WTC11 (cell line): ENCODE results near the gene PAN3. TPM values are rescaled to one million over a fixed set of nuclear protein-coding genes. Genes with fewer than 3 reads are reported as not detected.

ENCODE experiments used
- ATAC-seq: fragments of 200-7000 bp; cut with Tn5 transposase; 2 replicates; pipeline ENCODE4 v1.10.0; 2021; ENCODE audit warnings: mild to moderate bottlenecking, moderate library complexity
- CTCF ChIA-PET: fragments of 300-600 bp; sonication (Branson Sonifier 250); formaldehyde crosslinking; loops from one replicate; lab custom pipeline; 2021; ENCODE audit warnings: antibody characterized with exemption; lab: Charles Lee
- POLR2A ChIA-PET: fragments of 350-600 bp; sonication (Branson Sonifier 250); formaldehyde crosslinking; loops from one replicate; lab custom pipeline; 2021; ENCODE audit warnings: antibody characterized with exemption; lab: Charles Lee
- DNase-seq: peaks from one replicate; pipeline ENCODE4 v3.0.0; 2021; ENCODE audit warnings: low spot score
- H3K27ac Mint-ChIP-seq: 2 replicates; pipeline ENCODE4 v1.8.0; 2021; ENCODE audit warnings: mixed read lengths
- H3K27me3 Mint-ChIP-seq: 2 replicates; pipeline ENCODE4 v1.8.0; 2021; ENCODE audit warnings: low read depth, mild to moderate bottlenecking, moderate library complexity, mixed read lengths
- H3K36me3 Mint-ChIP-seq: 2 replicates; pipeline ENCODE4 v1.8.0; 2021; ENCODE audit warnings: mixed read lengths
- H3K4me1 Mint-ChIP-seq: 2 replicates; pipeline ENCODE4 v1.8.0; 2022; ENCODE audit warnings: mixed read lengths
- H3K4me3 Mint-ChIP-seq: 2 replicates; pipeline ENCODE4 v1.8.0; 2021; ENCODE audit warnings: mild to moderate bottlenecking, moderate library complexity, mixed read lengths
- H3K9me3 Mint-ChIP-seq: 2 replicates; pipeline ENCODE4 v1.8.0; 2021; ENCODE audit warnings: mixed read lengths
- CBFB ChIP-seq: sonication (generic); formaldehyde crosslinking; IDR thresholded peaks from 2 replicates; pipeline ENCODE4 v1.8.1; 2022; ENCODE audit warnings: mild to moderate bottlenecking, low read depth, missing genetic modification reagents
- ESRRA ChIP-seq: sonication (generic); formaldehyde crosslinking; IDR thresholded peaks from 2 replicates; pipeline ENCODE4 v1.8.1; 2022; ENCODE audit warnings: mild to moderate bottlenecking, missing genetic modification reagents, borderline replicate concordance
- ETV6 ChIP-seq: sonication (generic); formaldehyde crosslinking; IDR thresholded peaks from 2 replicates; pipeline ENCODE4 v1.8.1; 2022; ENCODE audit warnings: mild to moderate bottlenecking, missing genetic modification reagents
- FOXJ3 ChIP-seq: sonication (generic); formaldehyde crosslinking; IDR thresholded peaks from 2 replicates; pipeline ENCODE4 v1.9.0; 2021; ENCODE audit warnings: missing genetic modification reagents, mild to moderate bottlenecking, borderline replicate concordance
- IRF2 ChIP-seq: sonication (generic); formaldehyde crosslinking; IDR thresholded peaks from 2 replicates; pipeline ENCODE4 v1.8.0; 2022; ENCODE audit warnings: low read depth, missing genetic modification reagents, borderline replicate concordance
- JUN ChIP-seq: sonication (generic); formaldehyde crosslinking; IDR thresholded peaks from 2 replicates; pipeline ENCODE4 v1.8.0; 2023; ENCODE audit warnings: mild to moderate bottlenecking, missing genetic modification reagents
- MYBL2 ChIP-seq: sonication (generic); formaldehyde crosslinking; IDR thresholded peaks from 2 replicates; pipeline ENCODE4 v1.8.1; 2023; ENCODE audit warnings: mild to moderate bottlenecking, moderate library complexity, missing genetic modification reagents
- SMAD4 ChIP-seq: sonication (generic); formaldehyde crosslinking; IDR thresholded peaks from 2 replicates; pipeline ENCODE4 v1.8.0; 2022; ENCODE audit warnings: mild to moderate bottlenecking, missing genetic modification reagents
- TP53 ChIP-seq: sonication (generic); formaldehyde crosslinking; IDR thresholded peaks from 2 replicates; pipeline ENCODE4 v1.8.1; 2023; ENCODE audit warnings: mild to moderate bottlenecking, missing genetic modification reagents
- ZNF138 ChIP-seq: sonication (generic); formaldehyde crosslinking; conservative IDR thresholded peaks from 2 replicates; pipeline ENCODE4 v1.8.1; 2022; ENCODE audit warnings: mild to moderate bottlenecking, moderate library complexity, missing genetic modification reagents
- ZNF317 ChIP-seq: sonication (generic); formaldehyde crosslinking; IDR thresholded peaks from 2 replicates; pipeline ENCODE4 v1.8.1; 2023; ENCODE audit warnings: low read depth, mild to moderate bottlenecking, moderate library complexity, missing genetic modification reagents, borderline replicate concordance
- ZNF423 ChIP-seq: fragments of 250-450 bp; sonication (Bioruptor Pico); IDR thresholded peaks from 2 replicates; pipeline ENCODE4 v2.1.2; 2022; ENCODE audit warnings: mild to moderate bottlenecking, moderate library complexity
- total RNA-seq: library from RNA; stranded (reverse); gene quantifications from 3 replicates; pipeline ENCODE4 v1.2.3, GENCODE V29; 2021
- TF ChIP-seq, protein P1 (sequence below): sonication (generic); formaldehyde crosslinking; IDR thresholded peaks from 2 replicates; pipeline ENCODE4 v1.8.0; 2022; ENCODE audit warnings: mild to moderate bottlenecking, missing genetic modification reagents
- TF ChIP-seq, protein P2 (sequence below): sonication (generic); formaldehyde crosslinking; IDR thresholded peaks from 2 replicates; pipeline ENCODE4 v1.8.0; 2023; ENCODE audit warnings: mild to moderate bottlenecking, missing genetic modification reagents
- TF ChIP-seq, protein P3 (sequence below): sonication (generic); formaldehyde crosslinking; IDR thresholded peaks from 2 replicates; pipeline ENCODE4 v1.8.1; 2022; ENCODE audit warnings: mild to moderate bottlenecking, missing genetic modification reagents, moderate library complexity, borderline replicate concordance
- TF ChIP-seq, protein P4 (sequence below): fragments of 250-450 bp; sonication (Bioruptor Pico); conservative IDR thresholded peaks from 2 replicates; pipeline ENCODE4 v1.9.0; 2021; ENCODE audit warnings: mild to moderate bottlenecking
- TF ChIP-seq, protein P5 (sequence below): sonication (generic); formaldehyde crosslinking; IDR thresholded peaks from 2 replicates; pipeline ENCODE4 v1.8.0; 2022; ENCODE audit warnings: missing genetic modification reagents
- TF ChIP-seq, protein P6 (sequence below): fragments of 250-450 bp; sonication (Bioruptor Pico); IDR thresholded peaks from 2 replicates; pipeline ENCODE4 v1.9.0; 2021; ENCODE audit warnings: mild to moderate bottlenecking
- TF ChIP-seq, protein P7 (sequence below): sonication (generic); formaldehyde crosslinking; IDR thresholded peaks from 2 replicates; pipeline ENCODE4 v1.8.1; 2022; ENCODE audit warnings: missing genetic modification reagents, borderline replicate concordance

PAN3 gene
- total RNA-seq, 1 experiment from 2014 or later = 37.8 TPM

DNA sequence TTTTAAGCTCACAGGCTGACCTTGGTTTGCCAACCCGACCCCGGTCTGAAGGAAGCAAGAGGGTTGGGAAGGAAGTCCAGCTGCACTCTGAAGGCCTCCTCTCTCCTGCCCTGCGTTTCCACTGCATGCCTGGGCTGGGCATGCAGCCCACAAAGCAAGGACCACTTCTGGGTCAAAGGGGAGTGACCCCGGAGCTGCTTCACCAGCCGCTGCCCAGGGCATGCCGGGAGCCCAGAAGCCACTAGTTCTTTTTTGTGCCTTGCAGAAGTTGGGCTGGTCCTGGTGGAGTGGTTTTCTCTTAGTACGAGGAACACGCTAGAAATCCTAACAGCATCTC, 189.9 kb downstream of the PAN3 start:
- POLR2A ChIA-PET = no interaction called here
- Mint-ChIP-seq H3K4me3 (no peak overlapping the region), H3K27me3 (no peaks in the 10 kb centered on the region), H3K9me3 (no peaks in the 10 kb centered on the region), H3K36me3 (peaks cover 21% of the 10 kb centered on the region), H3K27ac (no peak overlapping the region)
- no peak for DNase-seq
- TF ChIP-seq ESRRA (CRISPR knock-in tag) (no peak), ZNF317 (CRISPR knock-in tag) (no peak), ETV6 (CRISPR knock-in tag) (no peak), IRF2 (CRISPR knock-in tag) (no peak), FOXJ3 (CRISPR knock-in tag) (no peak), TP53 (CRISPR knock-in tag) (no peak), ZNF423 (no peak), JUN (CRISPR knock-in tag) (no peak), ZNF138 (CRISPR knock-in tag) (no peak), MYBL2 (CRISPR knock-in tag) (no peak), SMAD4 (no peak), CBFB (CRISPR knock-in tag) (no peak)
- TF ChIP-seq, protein P1, sequence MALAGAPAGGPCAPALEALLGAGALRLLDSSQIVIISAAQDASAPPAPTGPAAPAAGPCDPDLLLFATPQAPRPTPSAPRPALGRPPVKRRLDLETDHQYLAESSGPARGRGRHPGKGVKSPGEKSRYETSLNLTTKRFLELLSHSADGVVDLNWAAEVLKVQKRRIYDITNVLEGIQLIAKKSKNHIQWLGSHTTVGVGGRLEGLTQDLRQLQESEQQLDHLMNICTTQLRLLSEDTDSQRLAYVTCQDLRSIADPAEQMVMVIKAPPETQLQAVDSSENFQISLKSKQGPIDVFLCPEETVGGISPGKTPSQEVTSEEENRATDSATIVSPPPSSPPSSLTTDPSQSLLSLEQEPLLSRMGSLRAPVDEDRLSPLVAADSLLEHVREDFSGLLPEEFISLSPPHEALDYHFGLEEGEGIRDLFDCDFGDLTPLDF (CRISPR knock-in tag) = no peak
- TF ChIP-seq, protein P2, sequence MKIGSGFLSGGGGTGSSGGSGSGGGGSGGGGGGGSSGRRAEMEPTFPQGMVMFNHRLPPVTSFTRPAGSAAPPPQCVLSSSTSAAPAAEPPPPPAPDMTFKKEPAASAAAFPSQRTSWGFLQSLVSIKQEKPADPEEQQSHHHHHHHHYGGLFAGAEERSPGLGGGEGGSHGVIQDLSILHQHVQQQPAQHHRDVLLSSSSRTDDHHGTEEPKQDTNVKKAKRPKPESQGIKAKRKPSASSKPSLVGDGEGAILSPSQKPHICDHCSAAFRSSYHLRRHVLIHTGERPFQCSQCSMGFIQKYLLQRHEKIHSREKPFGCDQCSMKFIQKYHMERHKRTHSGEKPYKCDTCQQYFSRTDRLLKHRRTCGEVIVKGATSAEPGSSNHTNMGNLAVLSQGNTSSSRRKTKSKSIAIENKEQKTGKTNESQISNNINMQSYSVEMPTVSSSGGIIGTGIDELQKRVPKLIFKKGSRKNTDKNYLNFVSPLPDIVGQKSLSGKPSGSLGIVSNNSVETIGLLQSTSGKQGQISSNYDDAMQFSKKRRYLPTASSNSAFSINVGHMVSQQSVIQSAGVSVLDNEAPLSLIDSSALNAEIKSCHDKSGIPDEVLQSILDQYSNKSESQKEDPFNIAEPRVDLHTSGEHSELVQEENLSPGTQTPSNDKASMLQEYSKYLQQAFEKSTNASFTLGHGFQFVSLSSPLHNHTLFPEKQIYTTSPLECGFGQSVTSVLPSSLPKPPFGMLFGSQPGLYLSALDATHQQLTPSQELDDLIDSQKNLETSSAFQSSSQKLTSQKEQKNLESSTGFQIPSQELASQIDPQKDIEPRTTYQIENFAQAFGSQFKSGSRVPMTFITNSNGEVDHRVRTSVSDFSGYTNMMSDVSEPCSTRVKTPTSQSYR (CRISPR knock-in tag) = no peak
- TF ChIP-seq, protein P3, sequence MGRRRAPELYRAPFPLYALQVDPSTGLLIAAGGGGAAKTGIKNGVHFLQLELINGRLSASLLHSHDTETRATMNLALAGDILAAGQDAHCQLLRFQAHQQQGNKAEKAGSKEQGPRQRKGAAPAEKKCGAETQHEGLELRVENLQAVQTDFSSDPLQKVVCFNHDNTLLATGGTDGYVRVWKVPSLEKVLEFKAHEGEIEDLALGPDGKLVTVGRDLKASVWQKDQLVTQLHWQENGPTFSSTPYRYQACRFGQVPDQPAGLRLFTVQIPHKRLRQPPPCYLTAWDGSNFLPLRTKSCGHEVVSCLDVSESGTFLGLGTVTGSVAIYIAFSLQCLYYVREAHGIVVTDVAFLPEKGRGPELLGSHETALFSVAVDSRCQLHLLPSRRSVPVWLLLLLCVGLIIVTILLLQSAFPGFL (CRISPR knock-in tag) = no peak
- TF ChIP-seq, protein P4, sequence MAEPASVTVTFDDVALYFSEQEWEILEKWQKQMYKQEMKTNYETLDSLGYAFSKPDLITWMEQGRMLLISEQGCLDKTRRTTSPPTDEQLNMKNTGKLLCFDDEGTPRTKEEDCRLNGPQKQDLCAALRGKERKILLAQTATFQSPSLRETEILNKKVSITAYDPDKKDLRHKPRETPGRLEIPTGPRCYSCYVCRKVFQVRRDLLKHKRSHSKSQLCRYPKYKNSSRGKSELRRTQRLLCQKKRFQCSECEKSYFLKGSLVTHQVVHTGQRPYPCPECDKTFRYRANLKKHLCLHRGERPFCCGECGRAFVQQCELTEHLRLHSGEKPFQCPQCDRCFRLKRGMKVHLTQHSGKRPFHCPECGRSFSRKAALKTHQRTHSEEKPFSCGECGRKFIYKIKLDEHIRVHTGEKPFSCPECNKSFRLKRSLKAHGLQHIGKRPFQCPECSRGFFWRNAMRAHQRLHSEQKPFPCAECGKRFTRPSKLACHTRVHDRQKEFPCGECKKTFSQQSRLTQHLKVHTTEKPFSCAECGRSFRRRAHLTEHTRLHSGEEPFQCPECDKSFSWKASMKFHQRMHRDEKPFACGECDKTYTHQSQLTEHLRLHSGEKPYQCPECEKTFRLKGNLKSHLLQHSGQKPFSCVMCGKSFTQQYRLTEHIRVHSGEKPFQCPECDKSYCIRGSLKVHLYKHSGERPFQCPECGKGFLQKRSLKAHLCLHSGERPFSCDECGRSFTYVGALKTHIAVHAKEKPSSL (CRISPR knock-in tag) = no peak
- TF ChIP-seq, protein P5, sequence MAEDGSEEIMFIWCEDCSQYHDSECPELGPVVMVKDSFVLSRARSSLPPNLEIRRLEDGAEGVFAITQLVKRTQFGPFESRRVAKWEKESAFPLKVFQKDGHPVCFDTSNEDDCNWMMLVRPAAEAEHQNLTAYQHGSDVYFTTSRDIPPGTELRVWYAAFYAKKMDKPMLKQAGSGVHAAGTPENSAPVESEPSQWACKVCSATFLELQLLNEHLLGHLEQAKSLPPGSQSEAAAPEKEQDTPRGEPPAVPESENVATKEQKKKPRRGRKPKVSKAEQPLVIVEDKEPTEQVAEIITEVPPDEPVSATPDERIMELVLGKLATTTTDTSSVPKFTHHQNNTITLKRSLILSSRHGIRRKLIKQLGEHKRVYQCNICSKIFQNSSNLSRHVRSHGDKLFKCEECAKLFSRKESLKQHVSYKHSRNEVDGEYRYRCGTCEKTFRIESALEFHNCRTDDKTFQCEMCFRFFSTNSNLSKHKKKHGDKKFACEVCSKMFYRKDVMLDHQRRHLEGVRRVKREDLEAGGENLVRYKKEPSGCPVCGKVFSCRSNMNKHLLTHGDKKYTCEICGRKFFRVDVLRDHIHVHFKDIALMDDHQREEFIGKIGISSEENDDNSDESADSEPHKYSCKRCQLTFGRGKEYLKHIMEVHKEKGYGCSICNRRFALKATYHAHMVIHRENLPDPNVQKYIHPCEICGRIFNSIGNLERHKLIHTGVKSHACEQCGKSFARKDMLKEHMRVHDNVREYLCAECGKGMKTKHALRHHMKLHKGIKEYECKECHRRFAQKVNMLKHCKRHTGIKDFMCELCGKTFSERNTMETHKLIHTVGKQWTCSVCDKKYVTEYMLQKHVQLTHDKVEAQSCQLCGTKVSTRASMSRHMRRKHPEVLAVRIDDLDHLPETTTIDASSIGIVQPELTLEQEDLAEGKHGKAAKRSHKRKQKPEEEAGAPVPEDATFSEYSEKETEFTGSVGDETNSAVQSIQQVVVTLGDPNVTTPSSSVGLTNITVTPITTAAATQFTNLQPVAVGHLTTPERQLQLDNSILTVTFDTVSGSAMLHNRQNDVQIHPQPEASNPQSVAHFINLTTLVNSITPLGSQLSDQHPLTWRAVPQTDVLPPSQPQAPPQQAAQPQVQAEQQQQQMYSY (CRISPR knock-in tag) = no peak
- TF ChIP-seq, protein P6, sequence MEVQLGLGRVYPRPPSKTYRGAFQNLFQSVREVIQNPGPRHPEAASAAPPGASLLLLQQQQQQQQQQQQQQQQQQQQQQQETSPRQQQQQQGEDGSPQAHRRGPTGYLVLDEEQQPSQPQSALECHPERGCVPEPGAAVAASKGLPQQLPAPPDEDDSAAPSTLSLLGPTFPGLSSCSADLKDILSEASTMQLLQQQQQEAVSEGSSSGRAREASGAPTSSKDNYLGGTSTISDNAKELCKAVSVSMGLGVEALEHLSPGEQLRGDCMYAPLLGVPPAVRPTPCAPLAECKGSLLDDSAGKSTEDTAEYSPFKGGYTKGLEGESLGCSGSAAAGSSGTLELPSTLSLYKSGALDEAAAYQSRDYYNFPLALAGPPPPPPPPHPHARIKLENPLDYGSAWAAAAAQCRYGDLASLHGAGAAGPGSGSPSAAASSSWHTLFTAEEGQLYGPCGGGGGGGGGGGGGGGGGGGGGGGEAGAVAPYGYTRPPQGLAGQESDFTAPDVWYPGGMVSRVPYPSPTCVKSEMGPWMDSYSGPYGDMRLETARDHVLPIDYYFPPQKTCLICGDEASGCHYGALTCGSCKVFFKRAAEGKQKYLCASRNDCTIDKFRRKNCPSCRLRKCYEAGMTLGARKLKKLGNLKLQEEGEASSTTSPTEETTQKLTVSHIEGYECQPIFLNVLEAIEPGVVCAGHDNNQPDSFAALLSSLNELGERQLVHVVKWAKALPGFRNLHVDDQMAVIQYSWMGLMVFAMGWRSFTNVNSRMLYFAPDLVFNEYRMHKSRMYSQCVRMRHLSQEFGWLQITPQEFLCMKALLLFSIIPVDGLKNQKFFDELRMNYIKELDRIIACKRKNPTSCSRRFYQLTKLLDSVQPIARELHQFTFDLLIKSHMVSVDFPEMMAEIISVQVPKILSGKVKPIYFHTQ (CRISPR knock-in tag) = no peak
- TF ChIP-seq, protein P7, sequence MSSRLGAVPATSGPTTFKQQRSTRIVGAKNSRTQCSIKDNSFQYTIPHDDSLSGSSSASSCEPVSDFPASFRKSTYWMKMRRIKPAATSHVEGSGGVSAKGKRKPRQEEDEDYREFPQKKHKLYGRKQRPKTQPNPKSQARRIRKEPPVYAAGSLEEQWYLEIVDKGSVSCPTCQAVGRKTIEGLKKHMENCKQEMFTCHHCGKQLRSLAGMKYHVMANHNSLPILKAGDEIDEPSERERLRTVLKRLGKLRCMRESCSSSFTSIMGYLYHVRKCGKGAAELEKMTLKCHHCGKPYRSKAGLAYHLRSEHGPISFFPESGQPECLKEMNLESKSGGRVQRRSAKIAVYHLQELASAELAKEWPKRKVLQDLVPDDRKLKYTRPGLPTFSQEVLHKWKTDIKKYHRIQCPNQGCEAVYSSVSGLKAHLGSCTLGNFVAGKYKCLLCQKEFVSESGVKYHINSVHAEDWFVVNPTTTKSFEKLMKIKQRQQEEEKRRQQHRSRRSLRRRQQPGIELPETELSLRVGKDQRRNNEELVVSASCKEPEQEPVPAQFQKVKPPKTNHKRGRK (CRISPR knock-in tag) = no peak
- TF ChIP-seq, all 79 proteins: peak for 0
- peaks cover 19% of the 10 kb centered on the region for H3K4me1 Mint-ChIP-seq
- CTCF ChIA-PET = interaction anchor here (1.4 kb wide), 1 partner anchor 308 kb away, joined by 3 read pairs; no protein-coding TSS in a partner anchor
- ATAC-seq = no peak
